Measurements from ENCODE around the gene PLXNA1. TPM values are rescaled to one million over a fixed set of nuclear protein-coding genes. Genes with fewer than 3 reads are reported as not detected.

PLXNA1 gene
- total and polyA plus RNA-seq, 12 donors, result 14.3 to 29.7 (median 24.1) TPM

DNA sequence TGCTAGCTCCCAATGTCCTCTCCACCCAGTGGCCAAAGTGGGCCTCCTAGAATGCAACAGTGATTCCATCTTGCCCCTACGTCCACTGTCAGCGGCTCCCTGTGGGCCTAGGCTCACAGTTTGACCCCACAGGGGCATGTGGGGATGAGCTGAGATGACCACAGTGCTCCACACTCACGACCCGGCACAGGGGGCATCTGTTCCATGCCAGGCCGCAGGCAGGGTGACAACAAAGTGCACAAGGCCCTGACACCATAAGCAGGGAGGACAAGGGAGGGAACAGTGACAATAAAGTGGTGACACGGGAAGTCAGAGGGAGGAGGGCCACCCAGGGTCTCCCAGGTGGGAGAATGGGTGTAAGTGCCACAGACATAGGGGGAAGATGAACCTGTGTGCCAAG, 5.1 kb upstream of the PLXNA1 start:
- WGBS, 2 donors, result 78 to 91% methylated on average over 6 of the region's 6 CpGs
- TF ChIP-seq, protein P1, sequence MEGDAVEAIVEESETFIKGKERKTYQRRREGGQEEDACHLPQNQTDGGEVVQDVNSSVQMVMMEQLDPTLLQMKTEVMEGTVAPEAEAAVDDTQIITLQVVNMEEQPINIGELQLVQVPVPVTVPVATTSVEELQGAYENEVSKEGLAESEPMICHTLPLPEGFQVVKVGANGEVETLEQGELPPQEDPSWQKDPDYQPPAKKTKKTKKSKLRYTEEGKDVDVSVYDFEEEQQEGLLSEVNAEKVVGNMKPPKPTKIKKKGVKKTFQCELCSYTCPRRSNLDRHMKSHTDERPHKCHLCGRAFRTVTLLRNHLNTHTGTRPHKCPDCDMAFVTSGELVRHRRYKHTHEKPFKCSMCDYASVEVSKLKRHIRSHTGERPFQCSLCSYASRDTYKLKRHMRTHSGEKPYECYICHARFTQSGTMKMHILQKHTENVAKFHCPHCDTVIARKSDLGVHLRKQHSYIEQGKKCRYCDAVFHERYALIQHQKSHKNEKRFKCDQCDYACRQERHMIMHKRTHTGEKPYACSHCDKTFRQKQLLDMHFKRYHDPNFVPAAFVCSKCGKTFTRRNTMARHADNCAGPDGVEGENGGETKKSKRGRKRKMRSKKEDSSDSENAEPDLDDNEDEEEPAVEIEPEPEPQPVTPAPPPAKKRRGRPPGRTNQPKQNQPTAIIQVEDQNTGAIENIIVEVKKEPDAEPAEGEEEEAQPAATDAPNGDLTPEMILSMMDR (IDR thresholded peaks at IDR 0.05), result no peak
- no peak overlapping the region for H3K4me3 ChIP-seq
- peaks cover 0 to 25% (median 0%) of the 10 kb centered on the region in 7 donors for H3K27me3 ChIP-seq
- peaks cover 0 to 21% (median 7%) of the 10 kb centered on the region in 9 donors for H3K4me1 ChIP-seq
- no peaks in the 10 kb centered on the region for H3K36me3 ChIP-seq
- intact Hi-C loops (cut with DNase I), result no loop called here
- ATAC-seq (no peak), DNase-seq (no peak)
- H3K27ac ChIP-seq, result no peak overlapping the region
- H3K9me3 ChIP-seq, result peaks cover 0 to 23% (median 6%) of the 10 kb centered on the region in 11 donors

DNA sequence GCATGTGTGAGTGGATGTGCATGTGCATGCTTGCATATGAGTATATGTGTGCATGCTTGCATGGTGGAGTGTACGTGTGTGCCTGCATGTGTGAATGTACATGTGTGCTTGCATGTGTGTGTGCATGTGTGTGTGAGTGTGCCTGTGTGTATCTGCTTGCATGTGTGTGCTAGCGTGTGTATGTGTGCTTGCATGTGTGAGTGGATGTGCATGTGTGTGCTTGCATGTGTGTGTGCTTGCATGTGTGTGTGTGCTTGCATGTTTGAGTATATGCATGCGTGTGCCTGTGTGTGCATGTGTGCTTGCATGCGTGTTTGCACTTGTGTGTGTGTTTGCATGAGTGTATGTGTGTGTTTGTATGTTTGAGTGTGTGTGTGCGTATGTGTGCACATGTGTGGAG, 4.6 kb upstream of the PLXNA1 start:
- WGBS, 2 donors, result 96% methylated on average over 5 of the region's 5 CpGs
- Histone ChIP-seq H3K36me3 (no peaks in the 10 kb centered on the region), H3K27ac (no peak overlapping the region), H3K9me3 (peaks cover 0 to 23% (median 6%) of the 10 kb centered on the region in 11 donors), H3K27me3 (peaks cover 0 to 25% (median 0%) of the 10 kb centered on the region in 7 donors), H3K4me1 (peaks cover 0 to 18% (median 7%) of the 10 kb centered on the region in 9 donors), H3K4me3 (no peak overlapping the region)
- no peak for ATAC-seq
- intact Hi-C loops (cut with DNase I), result no loop called here
- DNase-seq, result no peak
- TF ChIP-seq, protein P1 (IDR thresholded peaks at IDR 0.05), result no peak

DNA sequence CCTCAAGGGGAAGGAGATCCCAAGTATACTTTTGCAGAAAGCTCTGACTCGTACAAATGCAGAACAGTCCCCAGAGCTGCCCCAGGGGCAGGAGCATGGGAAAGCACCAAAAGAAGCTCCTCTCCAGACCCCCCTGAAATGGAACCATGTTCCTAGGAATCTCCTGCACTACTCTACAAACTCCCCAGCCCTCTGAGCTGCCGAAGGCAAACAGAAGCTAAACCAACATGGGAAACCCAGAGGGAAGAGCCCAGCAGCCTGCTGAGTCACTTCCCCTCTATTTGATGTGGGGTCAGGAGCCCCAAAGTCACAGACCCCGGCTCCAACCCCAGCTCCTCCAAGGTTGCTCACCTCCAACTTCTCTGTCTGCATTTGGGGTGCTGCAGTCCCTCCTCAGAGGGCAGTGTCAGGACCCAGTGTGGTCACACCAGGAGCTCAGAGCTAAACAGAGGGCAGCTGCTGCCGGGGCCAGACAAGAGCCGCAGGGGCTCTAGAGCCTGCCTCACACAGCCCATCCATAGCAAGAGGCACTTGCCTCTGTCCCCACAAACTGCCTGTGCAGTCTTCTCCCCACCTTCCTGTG, 3.8 kb upstream of the PLXNA1 start:
- Histone ChIP-seq H3K36me3 (no peaks in the 10 kb centered on the region), H3K4me1 (peaks cover 2 to 22% (median 12%) of the 10 kb centered on the region in 9 donors), H3K4me3 (no peak overlapping the region), H3K27ac (no peak overlapping the region), H3K27me3 (peaks cover 0 to 31% (median 0%) of the 10 kb centered on the region in 7 donors), H3K9me3 (peaks cover 0 to 17% (median 6%) of the 10 kb centered on the region in 11 donors)
- ATAC-seq (no peak), DNase-seq (no peak)
- TF ChIP-seq, protein P1 (IDR thresholded peaks at IDR 0.05), result no peak
- intact Hi-C loops (cut with DNase I), result no loop called here
- WGBS, 2 donors, result 64 to 69% methylated on average over 5 of the region's 5 CpGs

DNA sequence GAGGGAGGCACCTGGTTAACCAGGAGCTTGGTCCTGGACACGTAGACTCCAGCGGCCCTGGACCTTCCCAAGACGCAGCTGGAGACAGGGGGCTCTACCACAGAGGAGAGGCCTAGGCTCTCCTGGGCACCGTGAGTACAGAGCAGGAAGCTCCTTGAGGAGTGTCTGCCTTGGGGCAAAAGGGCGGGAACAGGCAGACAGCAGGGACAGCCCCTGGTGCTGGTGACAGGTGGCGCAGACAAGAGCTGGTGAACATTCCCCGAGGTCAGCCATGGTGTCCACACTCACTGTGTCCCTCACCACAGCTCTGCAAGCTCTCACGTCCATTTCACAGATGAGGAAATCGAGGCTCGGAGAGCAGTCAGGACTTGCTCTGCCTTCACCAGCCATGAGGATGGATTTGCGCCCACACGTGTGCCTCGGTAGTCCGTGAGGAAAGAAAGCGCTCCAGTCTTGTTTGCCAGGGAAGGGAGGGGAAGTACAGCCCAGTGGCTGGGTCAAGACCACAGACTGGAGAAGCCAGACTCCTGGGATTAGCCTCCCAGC, 2.6 kb upstream of the PLXNA1 start:
- Histone ChIP-seq H3K4me1 (peaks cover 8 to 33% (median 23%) of the 10 kb centered on the region in 9 donors), H3K27me3 (peaks cover 0 to 39% (median 0%) of the 10 kb centered on the region in 7 donors), H3K9me3 (peaks cover 0 to 5% (median 0%) of the 10 kb centered on the region in 11 donors), H3K4me3 (no peak overlapping the region), H3K27ac (no peak overlapping the region), H3K36me3 (no peaks in the 10 kb centered on the region)
- ATAC-seq, result no peak
- TF ChIP-seq, protein P1 (IDR thresholded peaks at IDR 0.05), result no peak
- 87 to 91% methylated on average over 15 of the region's 15 CpGs for WGBS, 2 donors
- intact Hi-C loops (cut with DNase I), result loop anchor here in 9 of 10 donors (5.0 to 10.0 kb wide), 12 partner anchors 184 to 564 kb away; no protein-coding TSS in a partner anchor
- DNase-seq, result no peak

All from heart right ventricle (tissue), 16 donors.